ENCODE measurements around the gene MTUS2. TPM values are rescaled to one million over a fixed set of nuclear protein-coding genes. Genes with fewer than 3 reads are reported as not detected.

The MTUS2 gene
- total and polyA plus RNA-seq, 4 donors = under 0.01 to 0.70 (median 0.15) TPM

GRCh38 chr13:29529754-29530153 is 709.6 kb downstream of the MTUS2 start:
- no peak for DNase-seq (ENCODE audit: low spot score)
- H3K36me3 ChIP-seq (ENCODE audit: control insufficient read depth in 4 of 4, insufficient read depth in 3 of 4, low read depth in 1 of 4, low read length in 3 of 4) = peaks cover 0 to 2% (median under 1%) of the 10 kb centered on the region in 4 donors

GRCh38 chr13:29530901-29531300 is 710.8 kb downstream of the MTUS2 start:
- no peak for TF ChIP-seq RXRA (IDR thresholded peaks at IDR 0.05)
- peaks cover 0 to 2% (median under 1%) of the 10 kb centered on the region in 4 donors for H3K36me3 ChIP-seq (ENCODE audit: control insufficient read depth in 4 of 4, insufficient read depth in 3 of 4, low read depth in 1 of 4, low read length in 3 of 4)
- no peak overlapping the region for H3K27ac ChIP-seq (ENCODE audit: low read depth in 1 of 2, low read length in 2 of 2)
- no peaks in the 10 kb centered on the region for H3K4me1 ChIP-seq (ENCODE audit: control insufficient read depth in 4 of 4, insufficient read depth in 4 of 4, low read length in 3 of 4)
- H3K9ac ChIP-seq (ENCODE audit: low read depth in 1 of 2, low read length in 2 of 2) = no peak overlapping the region
- H3K27me3 ChIP-seq (ENCODE audit: control insufficient read depth in 4 of 4, insufficient read depth in 4 of 4, low read length in 3 of 4) = no peaks in the 10 kb centered on the region
- DNase-seq (ENCODE audit: low spot score) = no peak
- H3K4me3 ChIP-seq (ENCODE audit: low read depth in 1 of 3, low read length in 3 of 3) = no peak overlapping the region
- H3K9me3 ChIP-seq (ENCODE audit: control insufficient read depth in 4 of 4, low read length in 3 of 4) = no peaks in the 10 kb centered on the region
- WGBS = 90% methylated on average over 5 of the region's 5 CpGs

More at GRCh38 chr13:29529754-29530153, 709.6 kb downstream of the MTUS2 start:
- TF ChIP-seq RXRA (IDR thresholded peaks at IDR 0.05) (no peak), HNF4A (conservative IDR thresholded peaks at IDR 0.05) (no peak), ATF3 (IDR thresholded peaks at IDR 0.05) (no peak), FOXA2 (IDR thresholded peaks at IDR 0.05) (no peak), MAX (IDR thresholded peaks at IDR 0.05) (no peak), GABPA (IDR thresholded peaks at IDR 0.05 in 1 of 2, conservative IDR thresholded peaks at IDR 0.05 in 1 of 2) (no peak), TAF1 (conservative IDR thresholded peaks at IDR 0.05) (no peak), YY1 (IDR thresholded peaks at IDR 0.05) (no peak), JUND (IDR thresholded peaks at IDR 0.05) (no peak), ZBTB33 (IDR thresholded peaks at IDR 0.05) (no peak), CTCF (IDR thresholded peaks at IDR 0.05; ENCODE audit: low read depth, low read length, missing input control) (no peak)
- Histone ChIP-seq H3K4me3 (ENCODE audit: low read depth in 1 of 3, low read length in 3 of 3) (no peak overlapping the region), H3K9ac (ENCODE audit: low read depth in 1 of 2, low read length in 2 of 2) (no peak overlapping the region), H3K4me1 (ENCODE audit: control insufficient read depth in 4 of 4, insufficient read depth in 4 of 4, low read length in 3 of 4) (no peaks in the 10 kb centered on the region), H3K9me3 (ENCODE audit: control insufficient read depth in 4 of 4, low read length in 3 of 4) (no peaks in the 10 kb centered on the region), H3K27me3 (ENCODE audit: control insufficient read depth in 4 of 4, insufficient read depth in 4 of 4, low read length in 3 of 4) (no peaks in the 10 kb centered on the region), H3K27ac (ENCODE audit: low read depth in 1 of 2, low read length in 2 of 2) (no peak overlapping the region)
- 94% methylated on average over 5 of the region's 5 CpGs for WGBS

- H3K9ac ChIP-seq (ENCODE audit: low read depth in 1 of 2, low read length in 2 of 2) = no peak overlapping the region
- no peaks in the 10 kb centered on the region for H3K9me3 ChIP-seq (ENCODE audit: control insufficient read depth in 4 of 4, low read length in 3 of 4)
- WGBS = 95% methylated on average over 5 of the region's 5 CpGs
- no peak overlapping the region for H3K4me3 ChIP-seq (ENCODE audit: low read depth in 1 of 3, low read length in 3 of 3)
- no peak for DNase-seq (ENCODE audit: low spot score)
- no peak overlapping the region for H3K27ac ChIP-seq (ENCODE audit: low read depth in 1 of 2, low read length in 2 of 2)
- H3K4me1 ChIP-seq (ENCODE audit: control insufficient read depth in 4 of 4, insufficient read depth in 4 of 4, low read length in 3 of 4) = no peaks in the 10 kb centered on the region
- peaks cover 0 to 2% (median under 1%) of the 10 kb centered on the region in 4 donors for H3K36me3 ChIP-seq (ENCODE audit: control insufficient read depth in 4 of 4, insufficient read depth in 3 of 4, low read depth in 1 of 4, low read length in 3 of 4)
- H3K27me3 ChIP-seq (ENCODE audit: control insufficient read depth in 4 of 4, insufficient read depth in 4 of 4, low read length in 3 of 4) = no peaks in the 10 kb centered on the region
- TF ChIP-seq GABPA (IDR thresholded peaks at IDR 0.05 in 1 of 2, conservative IDR thresholded peaks at IDR 0.05 in 1 of 2) (no peak), FOXA1 (IDR thresholded peaks at IDR 0.05) (no peak), MAX (IDR thresholded peaks at IDR 0.05) (no peak), JUND (IDR thresholded peaks at IDR 0.05) (no peak), ATF3 (IDR thresholded peaks at IDR 0.05) (no peak), NR2F2 (IDR thresholded peaks at IDR 0.05) (no peak), RAD21 (IDR thresholded peaks at IDR 0.05) (no peak), HNF4G (IDR thresholded peaks at IDR 0.05) (no peak), EGR1 (IDR thresholded peaks at IDR 0.05; ENCODE audit: low read depth in 2 of 2) (no peak), TAF1 (conservative IDR thresholded peaks at IDR 0.05) (no peak), REST (IDR thresholded peaks at IDR 0.05) (no peak), ZBTB33 (IDR thresholded peaks at IDR 0.05) (no peak), HNF4A (conservative IDR thresholded peaks at IDR 0.05) (no peak)
These were observed 712.0 kb downstream of the MTUS2 start for GRCh38 chr13:29532116-29532515.
